Stimulated activated CD4-positive, alpha-beta T cell treated with anti-CD3 and anti-CD28 coated beads, Interleukin-12 subunit alpha, Interleukin-12 subunit beta, amount 100 ng/mL, for 4 hours (primary cell): ENCODE results near the gene TROAP.
A peak's percentile ranks its signal among the peaks of the same experiment; 100 is the strongest.
"Not testable (repeated sequence)": the region's sequence is repeated elsewhere in the genome, so short reads cannot be mapped to it uniquely, and the experiment has no call there.

Source experiments
- DNase-seq: peaks from one replicate; pipeline ENCODE4 v3.0.0-alpha.2; 2020

TROAP gene

GRCh38 chr12:49330631-49331379 is 7.8 kb downstream of the TROAP start:
- DNase-seq, result no peak

- no peak for DNase-seq
These were observed 8.5 kb downstream of the TROAP start for GRCh38 chr12:49331380-49332222.

- DNase-seq, result no peak
These were observed 9.4 kb downstream of the TROAP start for GRCh38 chr12:49332441-49332861.

- DNase-seq, result no peak
These were observed 9.9 kb downstream of the TROAP start for GRCh38 chr12:49332891-49333371.

- not testable (repeated sequence) for DNase-seq
These were observed 10.7 kb downstream of the TROAP start for GRCh38 chr12:49333778-49334177.

- no peak for DNase-seq
These were observed 11.2 kb downstream of the TROAP start for GRCh38 chr12:49334226-49334625.

GRCh38 chr12:49334681-49335080 is 11.6 kb downstream of the TROAP start:
- no peak for DNase-seq

GRCh38 chr12:49335118-49335954 is 12.3 kb downstream of the TROAP start:
- no peak for DNase-seq

GRCh38 chr12:49335955-49336644 is 13.0 kb downstream of the TROAP start:
- DNase-seq, result no peak

- peak; percentile 89 for DNase-seq
These were observed 13.9 kb downstream of the TROAP start, which contains the start of gene C1QL4 for GRCh38 chr12:49336645-49337584. Gene C1QL4, minus strand, starts transcription at chr12:49337188. Its CDS starts 711 bp downstream, at chr12:49336477.

- DNase-seq, result no peak
These were observed 15.9 kb downstream of the TROAP start for GRCh38 chr12:49338830-49339463.

- no peak for DNase-seq
These were observed 16.4 kb downstream of the TROAP start for GRCh38 chr12:49339464-49339861.

- no peak for DNase-seq
These were observed 17.2 kb downstream of the TROAP start for GRCh38 chr12:49340095-49340870.

- DNase-seq, result no peak
These were observed 18.1 kb downstream of the TROAP start for GRCh38 chr12:49340971-49341776.

- no peak for DNase-seq
These were observed 18.7 kb downstream of the TROAP start for GRCh38 chr12:49341777-49342065.

GRCh38 chr12:49342066-49342913 is 19.2 kb downstream of the TROAP start:
- peak; percentile 76 for DNase-seq

- peak; percentile 42 for DNase-seq
These were observed 20.1 kb downstream of the TROAP start for GRCh38 chr12:49342914-49343731.
